Glomerular endothelial cell (primary cell): ENCODE data around the gene PRPH2. TPM values are rescaled to one million over a fixed set of nuclear protein-coding genes. Genes with fewer than 3 reads are reported as not detected.
"Not testable (repeated sequence)": the region's sequence is repeated elsewhere in the genome, so short reads cannot be mapped to it uniquely, and the experiment has no call there.

ENCODE experiments used
- DNase-seq: peaks from one replicate; pipeline ENCODE4 v3.0.0-alpha.2; 2011; ENCODE audit warnings: low read depth, low spot score; ENCODE audit errors: extremely low read depth
- total RNA-seq: library from RNA; depleted of rRNA; stranded (reverse); fragments of >200 nt; gene quantifications from 2 replicates; pipeline ENCODE4 v1.2.3, GENCODE V29; 2015

Gene PRPH2
- total RNA-seq, 1 donor from 2014 or later, result 0.29 TPM

- no peak for DNase-seq
Measured at GRCh38 chr6:42742116-42742894, 19.9 kb upstream of the PRPH2 start.

- no peak for DNase-seq
Measured at GRCh38 chr6:42740725-42741124, 18.3 kb upstream of the PRPH2 start.

GRCh38 chr6:42735976-42736375 is 13.6 kb upstream of the PRPH2 start:
- no peak for DNase-seq

- DNase-seq, result not testable (repeated sequence)
Measured at GRCh38 chr6:42733867-42734481, 11.6 kb upstream of the PRPH2 start.

- DNase-seq, result no peak
Measured at GRCh38 chr6:42729731-42730130, 7.3 kb upstream of the PRPH2 start.

GRCh38 chr6:42727627-42728026 is 5.2 kb upstream of the PRPH2 start:
- DNase-seq, result no peak

GRCh38 chr6:42727087-42727611 is 4.8 kb upstream of the PRPH2 start:
- no peak for DNase-seq

- no peak for DNase-seq
Measured at GRCh38 chr6:42726485-42727086, 4.2 kb upstream of the PRPH2 start.

GRCh38 chr6:42726026-42726425 is 3.6 kb upstream of the PRPH2 start:
- DNase-seq, result no peak

GRCh38 chr6:42724825-42725224 is 2.4 kb upstream of the PRPH2 start:
- no peak for DNase-seq

GRCh38 chr6:42720739-42721138 is 1.7 kb downstream of the PRPH2 start:
- DNase-seq, result no peak

GRCh38 chr6:42715871-42716270 is 6.5 kb downstream of the PRPH2 start:
- no peak for DNase-seq

GRCh38 chr6:42714098-42714761 is 8.2 kb downstream of the PRPH2 start:
- DNase-seq, result no peak

- DNase-seq, result no peak
Measured at GRCh38 chr6:42711930-42712329, 10.5 kb downstream of the PRPH2 start.

GRCh38 chr6:42710316-42710715 is 12.1 kb downstream of the PRPH2 start:
- DNase-seq, result no peak

- no peak for DNase-seq
Measured at GRCh38 chr6:42709871-42710270, 12.5 kb downstream of the PRPH2 start.

GRCh38 chr6:42708096-42708495 is 14.3 kb downstream of the PRPH2 start:
- no peak for DNase-seq

GRCh38 chr6:42707595-42707994 is 14.8 kb downstream of the PRPH2 start:
- DNase-seq, result no peak

GRCh38 chr6:42704937-42705374 is 17.4 kb downstream of the PRPH2 start:
- no peak for DNase-seq

- DNase-seq, result no peak
Measured at GRCh38 chr6:42704251-42704936, 18.0 kb downstream of the PRPH2 start.

- DNase-seq, result not testable (repeated sequence)
Measured at GRCh38 chr6:42702786-42703185, 19.6 kb downstream of the PRPH2 start.
